ENCODE data around the gene PAX3.

DNA sequence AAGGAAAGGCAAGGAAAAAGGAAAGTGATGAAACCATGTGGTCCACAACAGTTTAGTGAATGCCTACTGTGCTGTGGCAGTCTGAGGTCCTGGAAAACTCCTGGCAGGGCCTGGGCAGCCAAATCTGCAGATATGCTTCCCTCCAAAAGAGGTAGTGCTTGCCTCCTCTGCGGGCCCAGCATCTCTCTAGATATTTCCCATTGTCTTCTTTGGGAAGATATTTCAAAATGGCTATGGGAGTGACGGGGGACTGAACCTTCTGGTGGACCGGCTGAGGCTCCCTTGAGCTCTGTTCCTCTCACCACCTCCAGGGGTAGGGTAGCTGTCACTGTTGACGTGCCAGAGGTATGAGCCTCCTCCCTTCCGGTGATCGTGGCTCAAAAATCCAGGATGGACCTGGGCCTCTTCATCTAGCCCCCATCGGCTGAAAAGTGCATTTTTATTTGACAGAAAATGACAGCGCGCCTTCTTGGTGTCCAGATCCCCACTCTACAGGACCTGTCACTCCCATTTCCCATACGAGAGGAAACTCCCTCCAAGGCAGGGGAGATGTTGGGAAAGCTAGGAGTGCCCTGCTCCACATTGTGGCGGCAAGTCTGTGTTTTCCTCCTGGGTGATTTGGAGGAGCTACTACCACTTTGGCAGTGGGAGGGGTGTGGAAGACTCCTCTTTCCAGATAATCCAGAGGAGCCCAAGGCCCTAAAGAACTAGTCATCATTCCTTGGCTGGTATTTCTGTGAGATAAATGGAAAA, 9.4 kb upstream of the PAX3 start:
- no peak for TF ChIP-seq CTCF (IDR thresholded peaks at IDR 0.05)
- TF ChIP-seq EP300 (IDR thresholded peaks at IDR 0.05) = no peak

Measured in suprapubic skin (tissue), 3 donors.